Measurements from ENCODE around the gene MSI2. TPM values are rescaled to one million over a fixed set of nuclear protein-coding genes. Genes with fewer than 3 reads are reported as not detected.

MSI2 gene
- total and polyA plus RNA-seq, 9 of the 15 experiments (the other 6 are each of a cell fraction or from before 2014, with no cell fraction given): 4.6 to 61.8 (median 42.4) TPM

- no peak overlapping the region for H2AFZ ChIP-seq (ENCODE audit: low read depth, low read length)
- no peaks in the 10 kb centered on the region for H3K9me3 ChIP-seq (replicated peaks; ENCODE audit: control insufficient read depth, insufficient read depth, low read depth, low read length)
- TF ChIP-seq COPS2 (conservative IDR thresholded peaks at IDR 0.05) (no peak), ZFP36 (IDR thresholded peaks at IDR 0.05; ENCODE audit: low read depth, low read length, partially characterized antibody) (no peak)
- no peak for FAIRE-seq
- intact Hi-C loops (cut with micrococcal nuclease) (no loop called here), in situ Hi-C loops (cut with MboI) (no loop called here)
- ChIA-PET CTCF (ENCODE audit: low intra/inter-chr PET ratio) (interaction anchor here (2.2 kb wide), 1 partner anchor 162 kb away, joined by 7 read pairs; no protein-coding TSS in a partner anchor), POLR2A (no interaction called here)
- H3K79me2 ChIP-seq (ENCODE audit: control insufficient read depth, insufficient read depth, low read length): peaks cover 16% of the 10 kb centered on the region
- DNase-seq (ENCODE audit: extremely low read depth in 1 of 4, low spot score in 3 of 4): no peak
- no peak overlapping the region for H3K9ac ChIP-seq (ENCODE audit: insufficient read depth in 1 of 2, low read depth in 2 of 2, low read length in 2 of 2)
- no peaks in the 10 kb centered on the region for H4K20me1 ChIP-seq (replicated peaks; ENCODE audit: control insufficient read depth, insufficient read depth, low read length)
- H3K27me3 ChIP-seq (ENCODE audit: control insufficient read depth in 2 of 2, insufficient read depth in 2 of 2, low read length in 2 of 2): no peaks in the 10 kb centered on the region
- WGBS (ENCODE audit: insufficient coverage, low coverage, missing lambda C conversion rate): 85% methylated on average over 5 of the region's 5 CpGs
- no peak overlapping the region for H3K4me2 ChIP-seq (ENCODE audit: insufficient read depth, low read length)
- H3K36me3 ChIP-seq (ENCODE audit: control insufficient read depth, insufficient read depth, low read length): peaks cover 35% of the 10 kb centered on the region
- no peak overlapping the region for H3K4me3 ChIP-seq
- H3K9me1 ChIP-seq (ENCODE audit: control insufficient read depth, insufficient read depth, low read length): no peaks in the 10 kb centered on the region
- H3K27ac ChIP-seq (ENCODE audit: extremely low read depth, low read depth, low read length): no peak overlapping the region
- no peak for ATAC-seq
- no TSS peak for BruUV-seq (replicated peaks)
- H3K4me1 ChIP-seq (replicated peaks in 1 of 2; ENCODE audit: control insufficient read depth in 2 of 2, insufficient read depth in 2 of 2, low read length in 2 of 2): peaks cover 16 to 19% of the 10 kb centered on the region in 2 experiments
These were observed 149.3 kb downstream of the MSI2 start for GRCh38 chr17:57405491-57406072.

DNA sequence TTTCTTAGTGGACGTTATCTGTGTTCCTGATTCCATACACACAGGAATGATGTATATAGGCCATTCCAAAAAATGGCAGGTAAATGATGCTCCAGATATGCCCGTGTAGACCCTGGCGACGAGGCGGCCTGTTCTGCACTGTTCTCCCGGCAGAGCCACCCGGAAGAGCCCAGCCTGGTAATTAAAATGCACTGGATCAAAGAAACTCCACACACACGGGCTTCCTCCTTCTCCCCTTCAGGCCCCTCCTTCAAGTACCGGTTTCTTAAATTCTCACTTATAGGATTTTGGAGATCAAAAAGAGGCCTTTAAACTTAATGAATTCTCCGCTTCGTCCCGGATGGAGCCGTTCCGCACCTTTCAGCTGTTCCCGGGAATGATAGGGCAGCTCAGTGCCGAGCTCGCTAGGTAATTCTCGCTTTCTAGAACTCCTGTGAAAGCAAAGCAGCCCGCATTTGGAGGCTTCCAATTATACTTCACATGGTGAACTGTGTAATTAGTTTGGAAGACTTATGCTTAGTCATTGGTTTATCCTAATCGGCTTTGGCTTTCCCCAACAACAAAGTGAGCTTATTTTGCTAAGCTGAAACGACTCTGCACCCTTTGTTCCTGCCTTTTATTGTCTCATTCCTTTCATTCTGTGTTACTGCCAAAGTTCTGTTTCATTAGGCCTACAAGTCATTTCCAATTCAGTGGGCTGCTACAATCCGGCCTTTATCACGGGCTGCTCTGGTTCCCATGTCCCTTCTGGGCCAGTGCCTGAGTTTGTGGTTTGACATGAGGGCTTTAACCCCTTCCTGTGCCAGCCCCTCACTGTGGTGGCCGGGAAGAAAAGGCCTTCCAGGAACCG is 150.0 kb downstream of the MSI2 start:
- Histone ChIP-seq H3K27ac (ENCODE audit: extremely low read depth, low read depth, low read length) (peak overlapping the region; percentile 38; the same call in 2 of the 3 replicates), H4K20me1 (replicated peaks; ENCODE audit: control insufficient read depth, insufficient read depth, low read length) (no peaks in the 10 kb centered on the region), H3K79me2 (ENCODE audit: control insufficient read depth, insufficient read depth, low read length) (peaks cover 16% of the 10 kb centered on the region), H3K27me3 (ENCODE audit: control insufficient read depth in 2 of 2, insufficient read depth in 2 of 2, low read length in 2 of 2) (no peaks in the 10 kb centered on the region), H3K4me2 (ENCODE audit: insufficient read depth, low read length) (peak overlapping the region; percentile 54; the same call in 1 of the 2 replicates), H2AFZ (ENCODE audit: low read depth, low read length) (peak overlapping the region; percentile 16), H3K4me1 (replicated peaks in 1 of 2; ENCODE audit: control insufficient read depth in 2 of 2, insufficient read depth in 2 of 2, low read length in 2 of 2) (peaks cover 16 to 19% of the 10 kb centered on the region in 2 experiments), H3K9me1 (ENCODE audit: control insufficient read depth, insufficient read depth, low read length) (no peaks in the 10 kb centered on the region), H3K36me3 (ENCODE audit: control insufficient read depth, insufficient read depth, low read length) (peaks cover 33% of the 10 kb centered on the region), H3K9ac (ENCODE audit: insufficient read depth in 1 of 2, low read depth in 2 of 2, low read length in 2 of 2) (peak overlapping the region; percentile 27 to 76; a peak in 2 of 4 replicates), H3K4me3 (no peak overlapping the region), H3K9me3 (replicated peaks; ENCODE audit: control insufficient read depth, insufficient read depth, low read depth, low read length) (no peaks in the 10 kb centered on the region)
- BruUV-seq (replicated peaks): no TSS peak
- in situ Hi-C loops (cut with MboI): no loop called here
- POLR2A ChIA-PET: interaction anchor here (0.5 to 1.1 kb wide), 4 partner anchors 14 to 139 kb away, joined by 3 to 6 read pairs (median 4); no protein-coding TSS in a partner anchor
- DNase-seq (ENCODE audit: extremely low read depth in 1 of 4, low spot score in 3 of 4): peak in 2 of 4 experiments; percentile 27
- WGBS (ENCODE audit: insufficient coverage, low coverage, missing lambda C conversion rate): 62% methylated on average over 24 of the region's 25 CpGs
- CTCF ChIA-PET (ENCODE audit: low intra/inter-chr PET ratio): no interaction called here
- peak; percentile 57 for ATAC-seq
- intact Hi-C loops (cut with micrococcal nuclease): no loop called here
- peak; percentile 55 for FAIRE-seq
- no peak for TF ChIP-seq MCM2 (IDR thresholded peaks at IDR 0.05; ENCODE audit: low read depth)
- 0 out of 2 replicates have a peak, but pooled peaks have one; percentile 31 for TF ChIP-seq SMARCA4 (IDR thresholded peaks at IDR 0.05)
- TF ChIP-seq MAFK (IDR thresholded peaks at IDR 0.05; ENCODE audit: low read length): peak; percentile 37; the same call in 1 of the 2 replicates
- 0 out of 2 replicates have a peak, but pooled peaks have one; percentile 26 for TF ChIP-seq ZFX (CRISPR knock-in tag; IDR thresholded peaks at IDR 0.05)
- TF ChIP-seq DPF2 (IDR thresholded peaks at IDR 0.05): peak; percentile 54; the same call in 1 of the 2 replicates
- TF ChIP-seq C11orf30 (IDR thresholded peaks at IDR 0.05; ENCODE audit: low read depth): peak; percentile 80
- TF ChIP-seq MAFG (tag; conservative IDR thresholded peaks at IDR 0.05): peak; percentile 80
- no peak for TF ChIP-seq SMARCA5 (IDR thresholded peaks at IDR 0.05)
- TF ChIP-seq CHD2 (IDR thresholded peaks at IDR 0.05; ENCODE audit: low read depth, low read length): no peak
- TF ChIP-seq ZBTB7A (IDR thresholded peaks at IDR 0.05; ENCODE audit: borderline replicate concordance, control insufficient read depth, low read depth, low read length): 0 out of 2 replicates have a peak, but pooled peaks have one; percentile 30

Data from K562 (cell line).